HEK293 (cell line): ENCODE results near the gene ALG12.
A peak's percentile ranks its signal among the peaks of the same experiment; 100 is the strongest.

Source experiments
- BCL11B ChIP-seq: fragments of 450-650 bp; formaldehyde crosslinking; IDR thresholded peaks from 2 replicates; pipeline ENCODE4 v1.5.1; 2016; ENCODE audit warnings: low read depth, missing biosample characterization, missing genetic modification characterization
- KLF1 ChIP-seq: fragments of 450-650 bp; formaldehyde crosslinking; IDR thresholded peaks from 2 replicates; pipeline ENCODE4 v1.5.1; 2016; ENCODE audit warnings: missing biosample characterization, missing genetic modification characterization
- REPIN1 ChIP-seq: fragments of 450-650 bp; formaldehyde crosslinking; IDR thresholded peaks from 2 replicates; pipeline ENCODE4 v1.5.1; 2017; ENCODE audit warnings: missing biosample characterization, missing genetic modification characterization, low read depth
- SETDB1 ChIP-seq: IDR thresholded peaks from one replicate; pipeline ENCODE4 v1.6.1; 2017; ENCODE audit warnings: mild to moderate bottlenecking, low read length, moderate library complexity, mixed read lengths; ENCODE audit not compliant: insufficient read length
- SP3 ChIP-seq: fragments of 450-650 bp; formaldehyde crosslinking; IDR thresholded peaks from 2 replicates; pipeline ENCODE4 v1.5.1; 2016; ENCODE audit warnings: missing biosample characterization, missing genetic modification characterization
- WT1 ChIP-seq: fragments of 450-650 bp; formaldehyde crosslinking; IDR thresholded peaks from 2 replicates; pipeline ENCODE4 v1.5.1; 2016; ENCODE audit warnings: missing biosample characterization, missing genetic modification characterization
- YY2 ChIP-seq: fragments of 450-650 bp; formaldehyde crosslinking; IDR thresholded peaks from 2 replicates; pipeline ENCODE4 v1.5.1; 2016; ENCODE audit warnings: missing biosample characterization, missing genetic modification characterization
- ZBTB7A ChIP-seq: fragments of 450-650 bp; formaldehyde crosslinking; IDR thresholded peaks from 2 replicates; pipeline ENCODE4 v1.5.1; 2016; ENCODE audit warnings: low read depth, missing biosample characterization, missing genetic modification characterization
- ZFP69B ChIP-seq: fragments of 450-650 bp; formaldehyde crosslinking; IDR thresholded peaks from 2 replicates; pipeline ENCODE4 v1.5.1; 2016; ENCODE audit warnings: missing biosample characterization, missing genetic modification characterization
- ZNF112 ChIP-seq: fragments of 450-650 bp; formaldehyde crosslinking; IDR thresholded peaks from 2 replicates; pipeline ENCODE4 v1.5.0; 2017; ENCODE audit warnings: missing biosample characterization, missing genetic modification characterization
- ZNF121 ChIP-seq: fragments of 450-650 bp; formaldehyde crosslinking; IDR thresholded peaks from 2 replicates; pipeline ENCODE4 v1.5.1; 2016; ENCODE audit warnings: missing biosample characterization, missing genetic modification characterization
- ZNF221 ChIP-seq: fragments of 450-650 bp; formaldehyde crosslinking; IDR thresholded peaks from 2 replicates; pipeline ENCODE4 v1.5.1; 2017; ENCODE audit warnings: missing biosample characterization, missing genetic modification characterization, borderline replicate concordance
- ZNF292 ChIP-seq: fragments of 450-650 bp; formaldehyde crosslinking; IDR thresholded peaks from 2 replicates; pipeline ENCODE4 v1.5.1; 2016; ENCODE audit warnings: low read depth, missing biosample characterization, missing genetic modification characterization, borderline replicate concordance
- ZNF391 ChIP-seq: fragments of 450-650 bp; formaldehyde crosslinking; IDR thresholded peaks from 2 replicates; pipeline ENCODE4 v1.5.1; 2016; ENCODE audit warnings: low read depth, missing biosample characterization, missing genetic modification characterization, borderline replicate concordance
- ZNF433 ChIP-seq: fragments of 450-650 bp; formaldehyde crosslinking; IDR thresholded peaks from 2 replicates; pipeline ENCODE4 v1.5.1; 2016; ENCODE audit warnings: missing biosample characterization, missing genetic modification characterization, low read depth
- ZNF510 ChIP-seq: fragments of 450-650 bp; formaldehyde crosslinking; IDR thresholded peaks from 2 replicates; pipeline ENCODE4 v1.5.1; 2018; ENCODE audit warnings: mild to moderate bottlenecking, missing genetic modification characterization, missing biosample characterization; ENCODE audit not compliant: insufficient replicate concordance
- ZNF558 ChIP-seq: fragments of 450-650 bp; formaldehyde crosslinking; IDR thresholded peaks from 2 replicates; pipeline ENCODE4 v1.5.1; 2016; ENCODE audit warnings: missing biosample characterization, missing genetic modification characterization
- ZNF660 ChIP-seq: fragments of 450-650 bp; IDR thresholded peaks from 2 replicates; pipeline ENCODE4 v1.5.1; 2018; ENCODE audit warnings: missing biosample characterization, mild to moderate bottlenecking, missing genetic modification characterization
- ZNF664 ChIP-seq: fragments of 450-650 bp; formaldehyde crosslinking; IDR thresholded peaks from 2 replicates; pipeline ENCODE4 v1.5.1; 2016; ENCODE audit warnings: missing biosample characterization, missing genetic modification characterization
- ZNF776 ChIP-seq: fragments of 450-650 bp; formaldehyde crosslinking; IDR thresholded peaks from 2 replicates; pipeline ENCODE4 v1.5.0; 2017; ENCODE audit warnings: missing biosample characterization, missing genetic modification characterization, borderline replicate concordance
- TF ChIP-seq, protein P1 (sequence below): fragments of 450-650 bp; formaldehyde crosslinking; IDR thresholded peaks from 2 replicates; pipeline ENCODE4 v1.5.1; 2016; ENCODE audit warnings: missing biosample characterization, missing genetic modification characterization, borderline replicate concordance
- TF ChIP-seq, protein P2 (sequence below): fragments of 450-650 bp; formaldehyde crosslinking; IDR thresholded peaks from 2 replicates; pipeline ENCODE4 v1.5.1; 2016; ENCODE audit warnings: missing biosample characterization, missing genetic modification characterization
- TF ChIP-seq, protein P3 (sequence below): fragments of 450-650 bp; formaldehyde crosslinking; IDR thresholded peaks from 2 replicates; pipeline ENCODE4 v1.5.1; 2017; ENCODE audit warnings: missing biosample characterization, missing genetic modification characterization
- TF ChIP-seq, protein P4 (sequence below): fragments of 450-650 bp; formaldehyde crosslinking; IDR thresholded peaks from 2 replicates; pipeline ENCODE4 v1.5.1; 2016; ENCODE audit warnings: missing biosample characterization, missing genetic modification characterization
- TF ChIP-seq, protein P5 (sequence below): fragments of 450-650 bp; formaldehyde crosslinking; IDR thresholded peaks from 2 replicates; pipeline ENCODE4 v1.5.1; 2016; ENCODE audit warnings: missing biosample characterization, missing genetic modification characterization
- TF ChIP-seq, protein P6 (sequence below): fragments of 450-650 bp; formaldehyde crosslinking; IDR thresholded peaks from 2 replicates; pipeline ENCODE4 v1.5.1; 2016; ENCODE audit warnings: missing biosample characterization, missing genetic modification characterization, low read depth

The ALG12 gene

DNA sequence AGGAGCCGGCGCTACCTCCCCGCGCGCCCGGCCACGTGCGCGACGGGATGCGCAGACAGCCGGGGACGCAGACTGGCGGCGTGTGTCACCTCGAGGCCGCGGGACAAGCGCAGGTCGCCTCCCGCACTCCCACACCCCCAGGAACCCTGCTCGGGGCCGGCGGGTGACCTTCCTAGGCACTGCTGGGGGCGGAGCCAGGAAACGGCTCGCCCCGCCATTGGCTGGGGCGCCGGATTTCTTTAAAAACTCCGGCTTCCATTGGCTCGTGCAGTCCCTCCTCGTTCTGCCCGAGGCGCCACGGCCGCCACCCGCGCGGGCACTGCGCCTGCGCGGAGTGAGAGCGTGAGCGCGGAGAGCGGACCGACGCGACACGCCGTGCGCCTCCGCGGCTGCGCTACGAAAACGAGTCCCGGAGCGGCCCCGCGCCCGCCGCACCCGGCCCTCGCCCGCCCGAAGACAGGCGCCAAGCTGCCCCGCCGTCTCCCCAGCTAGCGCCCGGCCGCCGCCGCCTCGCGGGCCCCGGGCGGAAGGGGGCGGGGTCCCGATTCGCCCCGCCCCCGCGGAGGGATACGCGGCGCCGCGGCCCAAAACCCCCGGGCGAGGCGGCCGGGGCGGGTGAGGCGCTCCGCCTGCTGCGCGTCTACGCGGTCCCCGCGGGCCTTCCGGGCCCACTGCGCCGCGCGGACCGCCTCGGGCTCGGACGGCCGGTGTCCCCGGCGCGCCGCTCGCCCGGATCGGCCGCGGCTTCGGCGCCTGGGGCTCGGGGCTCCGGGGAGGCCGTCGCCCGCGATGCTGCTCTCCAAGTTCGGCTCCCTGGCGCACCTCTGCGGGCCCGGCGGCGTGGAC, 42.1 kb upstream of the ALG12 start, which contains the start of gene PIM3 (continued):
- TF ChIP-seq SP3 (tag by site-specific recombination) (peak; percentile 58; the same call in 1 of the 2 replicates), YY2 (no peak), ZNF112 (no peak), WT1 (tag by site-specific recombination) (0 out of 2 replicates have a peak, but pooled peaks have one; percentile 6), REPIN1 (tag by site-specific recombination) (no peak), ZNF664 (tag by site-specific recombination) (no peak), ZNF510 (tag by site-specific recombination) (no peak), KLF1 (tag by site-specific recombination) (peak; percentile 11; the same call in 1 of the 2 replicates), SETDB1 (no peak), BCL11B (no peak), ZNF433 (no peak), ZNF558 (tag by site-specific recombination) (no peak), ZNF292 (tag by site-specific recombination) (no peak), ZNF121 (tag by site-specific recombination) (peak; percentile 52; the same call in 1 of the 2 replicates), ZBTB7A (no peak; the same call in 1 of the 2 replicates), ZNF660 (tag by site-specific recombination) (peak; percentile 31; the same call in 1 of the 2 replicates), ZFP69B (no peak), ZNF391 (tag by site-specific recombination) (no peak), ZNF776 (no peak), ZNF221 (tag by site-specific recombination) (no peak)
- TF ChIP-seq, protein P1, sequence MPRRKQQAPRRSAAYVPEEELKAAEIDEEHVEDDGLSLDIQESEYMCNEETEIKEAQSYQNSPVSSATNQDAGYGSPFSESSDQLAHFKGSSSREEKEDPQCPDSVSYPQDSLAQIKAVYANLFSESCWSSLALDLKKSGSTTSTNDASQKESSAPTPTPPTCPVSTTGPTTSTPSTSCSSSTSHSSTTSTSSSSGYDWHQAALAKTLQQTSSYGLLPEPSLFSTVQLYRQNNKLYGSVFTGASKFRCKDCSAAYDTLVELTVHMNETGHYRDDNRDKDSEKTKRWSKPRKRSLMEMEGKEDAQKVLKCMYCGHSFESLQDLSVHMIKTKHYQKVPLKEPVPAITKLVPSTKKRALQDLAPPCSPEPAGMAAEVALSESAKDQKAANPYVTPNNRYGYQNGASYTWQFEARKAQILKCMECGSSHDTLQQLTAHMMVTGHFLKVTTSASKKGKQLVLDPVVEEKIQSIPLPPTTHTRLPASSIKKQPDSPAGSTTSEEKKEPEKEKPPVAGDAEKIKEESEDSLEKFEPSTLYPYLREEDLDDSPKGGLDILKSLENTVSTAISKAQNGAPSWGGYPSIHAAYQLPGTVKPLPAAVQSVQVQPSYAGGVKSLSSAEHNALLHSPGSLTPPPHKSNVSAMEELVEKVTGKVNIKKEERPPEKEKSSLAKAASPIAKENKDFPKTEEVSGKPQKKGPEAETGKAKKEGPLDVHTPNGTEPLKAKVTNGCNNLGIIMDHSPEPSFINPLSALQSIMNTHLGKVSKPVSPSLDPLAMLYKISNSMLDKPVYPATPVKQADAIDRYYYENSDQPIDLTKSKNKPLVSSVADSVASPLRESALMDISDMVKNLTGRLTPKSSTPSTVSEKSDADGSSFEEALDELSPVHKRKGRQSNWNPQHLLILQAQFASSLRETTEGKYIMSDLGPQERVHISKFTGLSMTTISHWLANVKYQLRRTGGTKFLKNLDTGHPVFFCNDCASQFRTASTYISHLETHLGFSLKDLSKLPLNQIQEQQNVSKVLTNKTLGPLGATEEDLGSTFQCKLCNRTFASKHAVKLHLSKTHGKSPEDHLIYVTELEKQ (tag by site-specific recombination), result no peak
- TF ChIP-seq, protein P2, sequence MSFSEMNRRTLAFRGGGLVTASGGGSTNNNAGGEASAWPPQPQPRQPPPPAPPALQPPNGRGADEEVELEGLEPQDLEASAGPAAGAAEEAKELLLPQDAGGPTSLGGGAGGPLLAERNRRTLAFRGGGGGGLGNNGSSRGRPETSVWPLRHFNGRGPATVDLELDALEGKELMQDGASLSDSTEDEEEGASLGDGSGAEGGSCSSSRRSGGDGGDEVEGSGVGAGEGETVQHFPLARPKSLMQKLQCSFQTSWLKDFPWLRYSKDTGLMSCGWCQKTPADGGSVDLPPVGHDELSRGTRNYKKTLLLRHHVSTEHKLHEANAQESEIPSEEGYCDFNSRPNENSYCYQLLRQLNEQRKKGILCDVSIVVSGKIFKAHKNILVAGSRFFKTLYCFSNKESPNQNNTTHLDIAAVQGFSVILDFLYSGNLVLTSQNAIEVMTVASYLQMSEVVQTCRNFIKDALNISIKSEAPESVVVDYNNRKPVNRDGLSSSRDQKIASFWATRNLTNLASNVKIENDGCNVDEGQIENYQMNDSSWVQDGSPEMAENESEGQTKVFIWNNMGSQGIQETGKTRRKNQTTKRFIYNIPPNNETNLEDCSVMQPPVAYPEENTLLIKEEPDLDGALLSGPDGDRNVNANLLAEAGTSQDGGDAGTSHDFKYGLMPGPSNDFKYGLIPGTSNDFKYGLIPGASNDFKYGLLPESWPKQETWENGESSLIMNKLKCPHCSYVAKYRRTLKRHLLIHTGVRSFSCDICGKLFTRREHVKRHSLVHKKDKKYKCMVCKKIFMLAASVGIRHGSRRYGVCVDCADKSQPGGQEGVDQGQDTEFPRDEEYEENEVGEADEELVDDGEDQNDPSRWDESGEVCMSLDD (tag by site-specific recombination), result no peak
- TF ChIP-seq, protein P3, sequence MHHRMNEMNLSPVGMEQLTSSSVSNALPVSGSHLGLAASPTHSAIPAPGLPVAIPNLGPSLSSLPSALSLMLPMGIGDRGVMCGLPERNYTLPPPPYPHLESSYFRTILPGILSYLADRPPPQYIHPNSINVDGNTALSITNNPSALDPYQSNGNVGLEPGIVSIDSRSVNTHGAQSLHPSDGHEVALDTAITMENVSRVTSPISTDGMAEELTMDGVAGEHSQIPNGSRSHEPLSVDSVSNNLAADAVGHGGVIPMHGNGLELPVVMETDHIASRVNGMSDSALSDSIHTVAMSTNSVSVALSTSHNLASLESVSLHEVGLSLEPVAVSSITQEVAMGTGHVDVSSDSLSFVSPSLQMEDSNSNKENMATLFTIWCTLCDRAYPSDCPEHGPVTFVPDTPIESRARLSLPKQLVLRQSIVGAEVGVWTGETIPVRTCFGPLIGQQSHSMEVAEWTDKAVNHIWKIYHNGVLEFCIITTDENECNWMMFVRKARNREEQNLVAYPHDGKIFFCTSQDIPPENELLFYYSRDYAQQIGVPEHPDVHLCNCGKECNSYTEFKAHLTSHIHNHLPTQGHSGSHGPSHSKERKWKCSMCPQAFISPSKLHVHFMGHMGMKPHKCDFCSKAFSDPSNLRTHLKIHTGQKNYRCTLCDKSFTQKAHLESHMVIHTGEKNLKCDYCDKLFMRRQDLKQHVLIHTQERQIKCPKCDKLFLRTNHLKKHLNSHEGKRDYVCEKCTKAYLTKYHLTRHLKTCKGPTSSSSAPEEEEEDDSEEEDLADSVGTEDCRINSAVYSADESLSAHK (tag by site-specific recombination), result 0 out of 2 replicates have a peak, but pooled peaks have one; percentile 5
- TF ChIP-seq, protein P4, sequence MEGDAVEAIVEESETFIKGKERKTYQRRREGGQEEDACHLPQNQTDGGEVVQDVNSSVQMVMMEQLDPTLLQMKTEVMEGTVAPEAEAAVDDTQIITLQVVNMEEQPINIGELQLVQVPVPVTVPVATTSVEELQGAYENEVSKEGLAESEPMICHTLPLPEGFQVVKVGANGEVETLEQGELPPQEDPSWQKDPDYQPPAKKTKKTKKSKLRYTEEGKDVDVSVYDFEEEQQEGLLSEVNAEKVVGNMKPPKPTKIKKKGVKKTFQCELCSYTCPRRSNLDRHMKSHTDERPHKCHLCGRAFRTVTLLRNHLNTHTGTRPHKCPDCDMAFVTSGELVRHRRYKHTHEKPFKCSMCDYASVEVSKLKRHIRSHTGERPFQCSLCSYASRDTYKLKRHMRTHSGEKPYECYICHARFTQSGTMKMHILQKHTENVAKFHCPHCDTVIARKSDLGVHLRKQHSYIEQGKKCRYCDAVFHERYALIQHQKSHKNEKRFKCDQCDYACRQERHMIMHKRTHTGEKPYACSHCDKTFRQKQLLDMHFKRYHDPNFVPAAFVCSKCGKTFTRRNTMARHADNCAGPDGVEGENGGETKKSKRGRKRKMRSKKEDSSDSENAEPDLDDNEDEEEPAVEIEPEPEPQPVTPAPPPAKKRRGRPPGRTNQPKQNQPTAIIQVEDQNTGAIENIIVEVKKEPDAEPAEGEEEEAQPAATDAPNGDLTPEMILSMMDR (tag by site-specific recombination), result no peak
- TF ChIP-seq, protein P5, sequence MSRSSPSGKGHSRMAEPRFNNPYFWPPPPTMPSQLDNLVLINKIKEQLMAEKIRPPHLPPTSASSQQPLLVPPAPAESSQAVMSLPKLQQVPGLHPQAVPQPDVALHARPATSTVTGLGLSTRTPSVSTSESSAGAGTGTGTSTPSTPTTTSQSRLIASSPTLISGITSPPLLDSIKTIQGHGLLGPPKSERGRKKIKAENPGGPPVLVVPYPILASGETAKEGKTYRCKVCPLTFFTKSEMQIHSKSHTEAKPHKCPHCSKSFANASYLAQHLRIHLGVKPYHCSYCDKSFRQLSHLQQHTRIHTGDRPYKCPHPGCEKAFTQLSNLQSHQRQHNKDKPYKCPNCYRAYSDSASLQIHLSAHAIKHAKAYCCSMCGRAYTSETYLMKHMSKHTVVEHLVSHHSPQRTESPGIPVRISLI, result no peak
- TF ChIP-seq, protein P6, sequence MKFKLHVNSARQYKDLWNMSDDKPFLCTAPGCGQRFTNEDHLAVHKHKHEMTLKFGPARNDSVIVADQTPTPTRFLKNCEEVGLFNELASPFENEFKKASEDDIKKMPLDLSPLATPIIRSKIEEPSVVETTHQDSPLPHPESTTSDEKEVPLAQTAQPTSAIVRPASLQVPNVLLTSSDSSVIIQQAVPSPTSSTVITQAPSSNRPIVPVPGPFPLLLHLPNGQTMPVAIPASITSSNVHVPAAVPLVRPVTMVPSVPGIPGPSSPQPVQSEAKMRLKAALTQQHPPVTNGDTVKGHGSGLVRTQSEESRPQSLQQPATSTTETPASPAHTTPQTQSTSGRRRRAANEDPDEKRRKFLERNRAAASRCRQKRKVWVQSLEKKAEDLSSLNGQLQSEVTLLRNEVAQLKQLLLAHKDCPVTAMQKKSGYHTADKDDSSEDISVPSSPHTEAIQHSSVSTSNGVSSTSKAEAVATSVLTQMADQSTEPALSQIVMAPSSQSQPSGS, result no peak
